Inferior parietal cortex (tissue), 1 donor: ENCODE results near the gene FCHO2.

Source experiments
- DNase-seq: peaks from one replicate; pipeline ENCODE4 v3.0.0-alpha.2; 2016; ENCODE audit errors: extremely low spot score

FCHO2 gene

DNA sequence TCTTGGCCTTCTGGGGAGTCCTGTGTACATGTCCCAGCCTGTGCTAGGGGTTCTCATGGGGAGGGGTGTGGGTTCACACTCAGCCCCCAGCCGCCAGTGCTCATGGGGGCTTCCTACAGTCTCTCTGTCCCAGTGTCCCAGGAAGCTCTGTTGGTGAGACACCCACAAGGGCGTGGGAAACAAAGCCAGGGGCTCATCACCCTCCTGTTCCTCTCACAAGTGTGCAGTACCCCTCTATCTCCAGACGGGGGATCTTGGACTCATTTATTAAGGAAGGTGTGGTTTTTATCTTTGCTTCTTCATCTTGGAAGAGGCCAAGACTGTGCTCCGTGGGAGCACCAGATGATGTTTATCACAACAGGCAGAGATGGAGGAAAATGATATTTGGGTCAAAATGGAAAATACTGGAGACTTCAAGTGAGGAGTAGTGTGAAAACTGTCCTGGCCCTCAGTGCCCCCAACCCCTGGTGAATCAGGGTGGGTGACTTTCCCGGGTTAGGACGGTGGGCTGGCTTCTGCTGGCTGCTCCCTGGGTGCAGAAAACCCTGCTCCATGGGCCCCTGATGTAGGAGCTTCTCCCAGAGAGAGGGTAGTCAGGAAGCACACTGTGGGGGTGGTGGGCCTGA, 179.7 kb downstream of the FCHO2 start:
- no peak for DNase-seq

DNA sequence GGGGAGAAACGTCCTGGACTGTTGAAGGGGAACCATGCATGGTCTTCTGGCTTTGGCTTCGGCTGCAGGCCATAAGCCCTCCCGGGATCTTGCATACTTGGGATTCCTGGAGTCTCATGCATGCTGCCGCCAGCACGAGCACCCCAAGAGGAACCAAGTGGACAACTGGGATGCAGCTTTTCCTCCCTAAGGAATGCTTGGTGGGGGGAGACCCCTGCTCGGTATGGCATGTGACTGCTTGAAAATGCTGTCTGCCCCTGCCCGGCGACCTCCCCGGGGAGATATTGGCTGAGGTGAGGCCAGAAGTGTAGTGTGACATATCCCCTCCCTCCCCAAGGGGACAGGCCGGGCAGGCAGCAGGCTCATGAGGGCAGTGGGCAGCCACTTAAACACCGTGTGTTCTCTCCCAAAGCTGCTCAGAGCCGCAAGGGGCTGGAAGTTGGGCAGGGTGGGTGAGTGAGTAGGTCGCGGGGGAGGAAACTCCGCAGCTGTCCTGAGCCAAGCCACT, 180.3 kb downstream of the FCHO2 start:
- DNase-seq: no peak

DNA sequence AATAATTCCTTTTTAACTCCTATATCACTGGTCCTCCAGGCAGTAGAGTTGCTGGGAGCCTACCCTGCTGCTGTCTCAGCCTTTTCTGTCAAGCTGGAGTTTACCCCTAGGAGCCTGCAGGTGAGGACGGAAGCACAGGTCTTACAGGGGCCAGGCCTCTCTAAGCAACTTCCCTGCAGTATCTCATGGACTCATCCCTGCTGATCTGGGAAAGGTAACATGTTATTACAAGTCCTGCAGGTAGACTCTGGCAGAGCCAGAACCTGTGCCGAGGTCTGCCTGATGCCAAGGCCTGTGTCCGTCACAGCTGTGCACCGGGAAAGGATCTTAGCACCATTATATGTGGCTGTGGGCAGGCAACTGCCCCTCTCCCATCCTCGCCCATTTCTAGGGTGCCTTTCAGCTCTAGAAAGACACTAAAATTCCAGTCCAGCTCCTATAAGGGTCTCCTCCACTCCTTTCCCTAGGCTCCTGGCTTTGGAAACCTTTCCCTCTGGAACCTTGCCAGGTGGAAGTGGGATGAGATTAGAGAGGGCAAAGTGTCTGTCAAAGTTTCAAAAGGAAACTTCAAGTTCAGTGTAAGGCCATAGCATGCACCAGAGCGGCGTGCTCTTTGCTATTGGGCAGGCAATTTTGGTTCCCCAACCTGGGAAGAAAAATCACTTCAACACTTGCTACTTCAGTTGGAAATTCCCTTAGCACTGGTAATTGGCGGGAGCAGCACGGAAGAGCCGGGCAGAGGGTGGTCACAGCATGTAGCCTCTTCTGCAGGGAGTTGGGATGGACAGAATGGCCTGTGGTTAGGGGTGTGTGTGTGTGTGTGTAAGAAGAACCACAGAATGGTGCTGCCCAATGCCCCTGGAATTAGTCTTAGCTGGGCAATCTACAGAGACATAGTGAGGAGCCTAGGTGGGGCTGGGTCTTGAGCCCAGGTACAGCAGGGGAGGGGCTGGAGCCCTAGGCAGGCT, 182.0 kb downstream of the FCHO2 start:
- no peak for DNase-seq

DNA sequence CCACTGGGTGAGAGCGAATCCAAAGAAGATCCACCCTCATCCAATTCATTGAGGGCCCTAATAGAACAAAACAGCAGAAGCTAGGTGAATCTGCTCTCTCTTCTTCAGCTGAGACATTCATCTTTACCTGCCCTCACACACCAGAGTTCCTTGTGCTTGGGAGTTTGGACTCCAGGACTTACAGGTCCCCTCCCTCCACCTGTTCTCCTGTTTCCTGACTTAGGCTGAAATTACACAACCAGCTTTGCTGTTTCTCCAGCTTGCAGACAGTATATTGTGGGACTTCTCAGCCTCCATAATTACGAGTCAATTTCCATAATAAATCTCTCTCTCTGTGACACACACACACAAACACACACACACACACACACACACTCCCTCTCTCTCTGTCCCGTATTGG, 183.6 kb downstream of the FCHO2 start:
- no peak for DNase-seq
